ENCODE results near the gene IGFBP4. TPM values are rescaled to one million over a fixed set of nuclear protein-coding genes. Genes with fewer than 3 reads are reported as not detected.
A peak's percentile ranks its signal among the peaks of the same experiment; 100 is the strongest.

IGFBP4 gene
- total and polyA plus RNA-seq, 2 of the 13 experiments (the other 11 are each of a cell fraction or from before 2014, with no cell fraction given): 4.1 to 49.0 TPM

DNA sequence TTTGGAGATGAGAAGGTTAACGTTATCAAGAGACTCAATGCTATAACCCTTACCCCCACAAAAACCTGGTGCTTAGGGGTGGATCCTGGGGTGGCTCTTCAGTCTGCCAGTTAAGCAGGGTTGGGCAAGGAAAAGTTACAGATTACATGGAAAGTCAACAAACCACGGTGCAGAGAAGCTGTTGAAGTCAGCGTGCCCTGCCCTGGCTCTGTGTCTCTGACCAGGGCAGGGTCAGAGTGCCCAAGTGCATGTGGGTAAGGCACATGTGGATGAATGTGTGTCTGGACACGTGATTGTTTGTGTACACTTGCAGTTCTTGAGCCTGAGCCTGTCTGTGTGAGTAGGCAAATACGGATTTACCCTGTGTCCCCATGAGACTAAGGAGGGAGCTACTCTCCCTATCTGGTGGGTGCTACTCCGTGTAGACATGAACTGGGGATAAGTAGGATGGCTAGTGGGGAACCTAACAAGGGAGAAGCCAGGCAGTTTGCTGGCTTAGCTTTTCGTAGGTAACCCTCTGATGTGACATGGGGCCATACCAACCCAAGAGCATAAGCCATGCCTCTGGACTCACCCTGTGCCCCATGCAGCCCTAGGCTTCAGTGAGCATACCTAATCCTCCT lies 5.5 kb downstream of the IGFBP4 start (continued):
- TF ChIP-seq RERE (CRISPR knock-in tag; IDR thresholded peaks at IDR 0.05; ENCODE audit: low read depth) (peak; percentile 69), AGO1 (IDR thresholded peaks at IDR 0.05; ENCODE audit: low read depth, low read length, poor library complexity, severe bottlenecking) (no peak), ZBTB46 (CRISPR knock-in tag; IDR thresholded peaks at IDR 0.05; ENCODE audit: borderline replicate concordance) (no peak), SAFB2 (CRISPR knock-in tag; IDR thresholded peaks at IDR 0.05; ENCODE audit: borderline replicate concordance, low read depth) (peak; percentile 86; the same call in 1 of the 2 replicates), PITX1 (CRISPR knock-in tag; IDR thresholded peaks at IDR 0.05) (peak; percentile 86), ZFY (CRISPR knock-in tag; IDR thresholded peaks at IDR 0.05) (0 out of 2 replicates have a peak, but pooled peaks have one; percentile 46), NFRKB (IDR thresholded peaks at IDR 0.05) (no peak), ESRRA (CRISPR knock-in tag; IDR thresholded peaks at IDR 0.05; ENCODE audit: low read depth) (peak; percentile 28; the same call in 1 of the 2 replicates), JARID2 (CRISPR knock-in tag; IDR thresholded peaks at IDR 0.05; ENCODE audit: insufficient replicate concordance) (no peak), ARHGAP35 (CRISPR knock-in tag; IDR thresholded peaks at IDR 0.05; ENCODE audit: borderline replicate concordance) (no peak), HMGXB4 (CRISPR knock-in tag; IDR thresholded peaks at IDR 0.05; ENCODE audit: borderline replicate concordance in 1 of 2, low read depth in 1 of 2) (peak; percentile 30 to 68; a peak in 2 of 4 replicates), NFATC3 (CRISPR knock-in tag; IDR thresholded peaks at IDR 0.05) (no peak), ZNF296 (CRISPR knock-in tag; conservative IDR thresholded peaks at IDR 0.05) (0 out of 2 replicates have a peak, but pooled peaks have one; percentile 48), MIER3 (CRISPR knock-in tag; IDR thresholded peaks at IDR 0.05; ENCODE audit: borderline replicate concordance) (peak; percentile 95), ZNF430 (CRISPR knock-in tag; IDR thresholded peaks at IDR 0.05) (peak; percentile 93), ZKSCAN5 (CRISPR knock-in tag; IDR thresholded peaks at IDR 0.05) (no peak)
- TF ChIP-seq, protein P1, sequence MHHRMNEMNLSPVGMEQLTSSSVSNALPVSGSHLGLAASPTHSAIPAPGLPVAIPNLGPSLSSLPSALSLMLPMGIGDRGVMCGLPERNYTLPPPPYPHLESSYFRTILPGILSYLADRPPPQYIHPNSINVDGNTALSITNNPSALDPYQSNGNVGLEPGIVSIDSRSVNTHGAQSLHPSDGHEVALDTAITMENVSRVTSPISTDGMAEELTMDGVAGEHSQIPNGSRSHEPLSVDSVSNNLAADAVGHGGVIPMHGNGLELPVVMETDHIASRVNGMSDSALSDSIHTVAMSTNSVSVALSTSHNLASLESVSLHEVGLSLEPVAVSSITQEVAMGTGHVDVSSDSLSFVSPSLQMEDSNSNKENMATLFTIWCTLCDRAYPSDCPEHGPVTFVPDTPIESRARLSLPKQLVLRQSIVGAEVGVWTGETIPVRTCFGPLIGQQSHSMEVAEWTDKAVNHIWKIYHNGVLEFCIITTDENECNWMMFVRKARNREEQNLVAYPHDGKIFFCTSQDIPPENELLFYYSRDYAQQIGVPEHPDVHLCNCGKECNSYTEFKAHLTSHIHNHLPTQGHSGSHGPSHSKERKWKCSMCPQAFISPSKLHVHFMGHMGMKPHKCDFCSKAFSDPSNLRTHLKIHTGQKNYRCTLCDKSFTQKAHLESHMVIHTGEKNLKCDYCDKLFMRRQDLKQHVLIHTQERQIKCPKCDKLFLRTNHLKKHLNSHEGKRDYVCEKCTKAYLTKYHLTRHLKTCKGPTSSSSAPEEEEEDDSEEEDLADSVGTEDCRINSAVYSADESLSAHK (CRISPR knock-in tag; IDR thresholded peaks at IDR 0.05; ENCODE audit: borderline replicate concordance): no peak

All from HepG2 (cell line).